ENCODE measurements around the gene ASPA. TPM values are rescaled to one million over a fixed set of nuclear protein-coding genes. Genes with fewer than 3 reads are reported as not detected.
"Not testable (repeated sequence)": the region's sequence is repeated elsewhere in the genome, so short reads cannot be mapped to it uniquely, and the experiment has no call there.

The ASPA gene
- total RNA-seq, 1 donor from 2014 or later: not detected

- DNase-seq (ENCODE audit: extremely low read depth, low read depth, low spot score): no peak
Observed at GRCh38 chr17:3507071-3507470, 31.3 kb downstream of the ASPA start.

DNA sequence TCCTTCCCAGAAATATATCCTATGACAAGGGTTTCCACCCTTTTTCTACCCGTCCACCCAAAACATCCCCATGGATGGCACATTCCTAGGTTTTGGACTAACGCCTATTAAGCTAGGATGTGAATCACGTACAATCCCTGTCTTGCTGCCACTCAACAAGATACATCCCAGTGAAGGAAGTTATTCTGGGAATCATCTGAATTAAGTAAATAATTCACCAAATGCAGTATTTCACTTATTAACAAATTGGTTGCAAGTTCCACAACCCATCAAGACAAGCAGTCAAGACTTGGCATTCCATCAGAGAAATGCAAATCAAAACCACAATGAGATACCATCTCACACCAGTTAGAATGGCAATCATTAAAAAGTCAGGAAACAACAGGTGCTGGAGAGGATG, 32.1 kb downstream of the ASPA start:
- DNase-seq (ENCODE audit: extremely low read depth, low read depth, low spot score): no peak

- DNase-seq (ENCODE audit: extremely low read depth, low read depth, low spot score): no peak
Observed at GRCh38 chr17:3510090-3510489, 34.3 kb downstream of the ASPA start.

DNA sequence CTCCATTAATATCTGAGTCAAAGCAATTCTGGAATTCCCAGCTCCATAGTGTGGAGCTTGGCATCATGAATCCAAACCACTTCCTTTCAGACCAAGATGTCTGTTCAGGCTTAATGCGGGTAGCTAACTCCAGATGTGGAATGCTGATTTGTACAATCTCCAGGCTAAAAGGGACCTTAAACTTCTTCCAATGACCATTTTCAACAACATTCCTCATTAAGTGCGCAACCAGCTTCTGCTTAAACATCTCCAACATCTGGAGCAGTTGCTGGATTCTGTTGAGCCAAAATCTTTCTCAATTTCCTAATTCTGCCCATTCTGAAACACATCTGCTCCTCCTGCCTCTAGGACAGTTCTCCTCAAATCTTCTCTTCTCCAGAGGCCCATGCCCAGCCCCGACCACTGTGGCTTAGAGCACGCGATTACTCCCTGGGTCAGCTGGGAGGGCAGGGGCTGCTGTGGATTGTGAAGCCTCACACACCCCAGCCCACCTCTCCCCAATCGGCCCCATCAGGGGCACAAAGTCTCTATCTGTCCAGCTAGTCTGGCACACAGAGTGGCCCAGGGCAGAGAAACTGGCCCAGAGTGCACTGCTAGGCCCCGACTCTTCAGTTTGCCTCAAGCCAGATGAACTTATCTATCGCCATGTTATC, 36.2 kb downstream of the ASPA start:
- no peak for DNase-seq (ENCODE audit: extremely low read depth, low read depth, low spot score)

DNA sequence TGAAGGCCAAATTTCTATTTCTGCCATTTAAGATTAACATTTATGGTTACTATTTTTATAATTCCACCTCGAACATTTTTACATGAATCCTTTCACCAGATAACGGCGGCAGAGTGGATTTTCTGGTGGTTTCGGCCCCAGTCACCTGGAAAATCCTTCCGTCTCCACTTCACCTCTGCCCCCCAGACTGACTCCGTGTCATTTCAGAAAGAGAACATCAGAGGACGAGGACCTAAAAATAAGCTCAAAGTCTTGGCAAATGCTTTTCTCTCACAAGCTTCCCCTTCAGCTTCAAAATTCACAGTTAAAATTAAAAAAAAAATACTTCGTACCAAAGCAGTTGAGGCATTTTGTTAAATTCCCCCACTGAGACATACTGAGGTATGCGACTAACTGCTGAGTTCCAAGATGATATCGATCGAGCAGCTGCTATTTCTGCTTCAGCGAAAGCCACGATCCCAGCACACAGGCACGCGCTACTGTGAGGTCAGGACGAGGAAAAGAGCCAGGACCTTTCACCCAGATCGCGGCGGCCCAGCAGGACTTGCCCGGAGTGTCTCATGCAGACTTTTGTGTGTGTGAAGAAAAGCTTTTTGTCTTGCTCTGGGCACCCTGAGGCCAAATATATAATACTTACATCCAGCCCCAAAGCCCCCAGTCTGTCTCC, 36.8 kb downstream of the ASPA start:
- DNase-seq (ENCODE audit: extremely low read depth, low read depth, low spot score): no peak

GRCh38 chr17:3513305-3514035, 37.7 kb downstream of the ASPA start:
- no peak for DNase-seq (ENCODE audit: extremely low read depth, low read depth, low spot score)

GRCh38 chr17:3514167-3514566, 38.4 kb downstream of the ASPA start:
- DNase-seq (ENCODE audit: extremely low read depth, low read depth, low spot score): not testable (repeated sequence)

- no peak for DNase-seq (ENCODE audit: extremely low read depth, low read depth, low spot score)
Observed at GRCh38 chr17:3514873-3515272, 39.1 kb downstream of the ASPA start.

- not testable (repeated sequence) for DNase-seq (ENCODE audit: extremely low read depth, low read depth, low spot score)
Observed at GRCh38 chr17:3519472-3519871, 43.7 kb downstream of the ASPA start.

GRCh38 chr17:3524024-3524423, 48.2 kb downstream of the ASPA start:
- no peak for DNase-seq (ENCODE audit: extremely low read depth, low read depth, low spot score)

- no peak for DNase-seq (ENCODE audit: extremely low read depth, low read depth, low spot score)
Observed at GRCh38 chr17:3526491-3526890, 50.7 kb downstream of the ASPA start.

GRCh38 chr17:3526971-3527370, 51.2 kb downstream of the ASPA start:
- no peak for DNase-seq (ENCODE audit: extremely low read depth, low read depth, low spot score)

GRCh38 chr17:3527468-3527867, 51.7 kb downstream of the ASPA start:
- DNase-seq (ENCODE audit: extremely low read depth, low read depth, low spot score): no peak

GRCh38 chr17:3527896-3528295, 52.1 kb downstream of the ASPA start:
- DNase-seq (ENCODE audit: extremely low read depth, low read depth, low spot score): no peak

DNA sequence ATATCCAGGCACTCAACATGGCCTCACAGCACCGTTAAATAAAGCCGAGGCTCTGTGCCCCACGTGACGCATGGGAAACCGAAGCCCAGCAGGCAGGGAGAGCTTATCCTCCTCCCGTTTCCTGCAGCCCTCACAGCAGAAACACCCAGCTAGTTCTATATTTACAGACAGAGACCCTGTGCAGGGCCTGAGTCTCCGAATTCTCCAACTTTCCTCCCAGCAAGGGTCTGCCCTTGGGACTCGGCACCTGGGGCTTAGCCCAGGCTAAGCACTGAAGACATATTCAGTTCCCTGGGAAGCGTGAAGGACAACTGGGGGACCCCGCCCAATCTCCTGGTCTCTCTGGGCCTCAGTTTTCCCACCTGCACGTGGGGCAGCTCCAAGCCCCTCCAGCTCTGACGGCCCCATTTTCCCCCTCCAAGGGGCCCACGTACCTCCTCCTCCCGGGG, 52.6 kb downstream of the ASPA start:
- DNase-seq (ENCODE audit: extremely low read depth, low read depth, low spot score): no peak

GRCh38 chr17:3528880-3529511, 53.2 kb downstream of the ASPA start:
- no peak for DNase-seq (ENCODE audit: extremely low read depth, low read depth, low spot score)

DNA sequence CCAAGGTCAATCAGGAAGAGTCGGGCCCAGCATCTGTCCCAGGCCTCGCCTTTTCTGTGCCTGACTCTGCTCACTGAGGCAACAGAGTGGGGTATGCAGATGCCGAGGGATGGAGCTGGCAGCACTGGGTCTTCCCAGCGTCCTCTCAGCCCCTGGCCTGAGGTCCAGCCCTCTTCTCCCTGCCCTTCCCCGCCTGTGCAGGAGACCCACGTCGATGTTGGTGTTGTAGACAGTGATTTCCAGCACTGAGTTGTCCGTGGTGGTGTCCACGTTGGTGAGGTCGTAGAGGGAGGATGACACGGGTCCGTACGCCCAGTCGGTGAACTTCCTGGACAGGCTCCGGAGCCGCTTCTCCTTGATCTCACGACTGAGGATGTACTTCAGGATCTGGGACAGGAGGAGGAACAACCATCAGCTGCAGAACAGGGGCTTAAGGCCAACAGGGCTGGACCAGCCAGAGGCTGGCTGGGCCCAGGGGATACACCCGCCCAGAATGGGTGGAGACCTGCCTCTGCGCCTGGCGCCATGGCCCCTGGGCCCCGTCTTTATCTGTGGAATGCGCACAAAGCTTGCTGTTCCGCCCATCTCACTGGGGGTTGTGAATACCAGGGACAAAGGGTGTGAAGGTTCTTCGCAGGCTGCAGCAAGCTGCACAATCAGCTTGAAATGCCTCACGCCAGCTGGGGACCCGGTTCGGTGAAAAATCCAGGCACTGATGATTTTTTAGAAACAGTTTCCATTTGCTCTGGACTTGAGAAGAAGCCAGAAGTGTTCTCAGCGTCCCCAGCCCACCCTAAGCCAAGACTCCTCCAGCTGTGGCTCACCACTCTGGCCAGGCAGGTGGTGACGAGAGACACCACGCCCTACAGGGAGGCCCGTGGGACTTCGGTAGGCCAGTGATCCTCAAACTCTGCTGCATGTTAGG, 54.3 kb downstream of the ASPA start:
- DNase-seq (ENCODE audit: extremely low read depth, low read depth, low spot score): no peak

DNA sequence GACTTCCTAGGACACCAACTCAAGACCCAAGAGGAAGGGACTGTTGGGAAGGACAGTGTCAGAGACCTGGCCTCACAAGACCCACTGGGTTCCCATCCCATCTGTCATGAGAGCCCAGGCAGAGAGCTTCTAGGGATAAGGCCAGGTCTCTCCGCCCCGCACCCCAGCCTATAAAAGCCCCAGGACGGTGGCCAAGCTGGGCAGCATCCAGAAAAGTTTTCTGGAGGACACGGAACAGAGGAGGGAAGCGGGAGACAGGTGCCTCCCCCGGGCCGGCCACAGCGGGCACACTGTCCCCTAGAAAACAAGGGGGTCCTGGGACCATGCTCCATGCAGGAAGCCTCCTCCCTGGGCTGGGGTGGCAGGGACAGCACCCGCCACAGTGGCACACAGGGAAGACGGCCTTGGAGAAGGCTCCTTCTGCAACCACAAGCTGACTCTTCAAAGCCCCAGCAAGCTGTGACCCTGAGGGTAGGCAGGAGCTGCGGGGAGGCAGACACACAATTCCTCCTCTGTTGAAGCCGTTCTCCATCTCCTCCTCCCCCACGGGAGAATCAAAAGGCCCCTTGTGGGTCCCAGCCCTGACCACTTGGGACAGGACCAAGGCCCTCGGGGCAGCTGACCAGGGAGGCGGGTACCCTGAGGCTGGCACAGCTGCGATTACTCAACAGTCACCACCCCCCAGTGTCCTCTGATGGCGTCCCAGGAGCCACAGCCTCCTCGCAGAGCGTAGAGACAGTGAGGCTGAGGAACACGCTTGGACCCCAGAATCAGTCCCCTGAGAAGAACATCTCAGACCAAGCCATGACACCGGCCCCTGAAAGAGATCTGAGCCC, 55.7 kb downstream of the ASPA start:
- DNase-seq (ENCODE audit: extremely low read depth, low read depth, low spot score): no peak

GRCh38 chr17:3532106-3532858, 56.5 kb downstream of the ASPA start:
- no peak for DNase-seq (ENCODE audit: extremely low read depth, low read depth, low spot score)
